ENCODE results near the gene AFF3.
"Not testable (repeated sequence)": the region's sequence is repeated elsewhere in the genome, so short reads cannot be mapped to it uniquely, and the experiment has no call there.

The AFF3 gene

GRCh38 chr2:99772591-99773331 lies 369.6 kb downstream of the AFF3 start:
- in situ Hi-C loops (cut with HindIII; ENCODE audit: low sequenced_read_pairs) = no loop called here

GRCh38 chr2:99771681-99772333 lies 370.6 kb downstream of the AFF3 start:
- in situ Hi-C loops (cut with HindIII; ENCODE audit: low sequenced_read_pairs) = no loop called here

- in situ Hi-C loops (cut with HindIII; ENCODE audit: low sequenced_read_pairs) = no loop called here
Observed at GRCh38 chr2:99770876-99771275, 371.5 kb downstream of the AFF3 start.

GRCh38 chr2:99765731-99766318 lies 376.6 kb downstream of the AFF3 start:
- in situ Hi-C loops (cut with HindIII; ENCODE audit: low sequenced_read_pairs) = no loop called here

GRCh38 chr2:99763764-99764163 lies 378.6 kb downstream of the AFF3 start:
- in situ Hi-C loops (cut with HindIII; ENCODE audit: low sequenced_read_pairs) = no loop called here

- in situ Hi-C loops (cut with HindIII; ENCODE audit: low sequenced_read_pairs) = no loop called here
Observed at GRCh38 chr2:99762714-99763113, 379.7 kb downstream of the AFF3 start.

- in situ Hi-C loops (cut with HindIII; ENCODE audit: low sequenced_read_pairs) = no loop called here
Observed at GRCh38 chr2:99757611-99758114, 384.7 kb downstream of the AFF3 start.

GRCh38 chr2:99756059-99756458 lies 386.3 kb downstream of the AFF3 start:
- in situ Hi-C loops (cut with HindIII; ENCODE audit: low sequenced_read_pairs) = no loop called here

GRCh38 chr2:99754210-99754609 lies 388.2 kb downstream of the AFF3 start:
- in situ Hi-C loops (cut with HindIII; ENCODE audit: low sequenced_read_pairs) = no loop called here

GRCh38 chr2:99753505-99753904 lies 388.9 kb downstream of the AFF3 start:
- in situ Hi-C loops (cut with HindIII; ENCODE audit: low sequenced_read_pairs) = no loop called here

- in situ Hi-C loops (cut with HindIII; ENCODE audit: low sequenced_read_pairs) = no loop called here
Observed at GRCh38 chr2:99748344-99748743, 394.0 kb downstream of the AFF3 start.

GRCh38 chr2:99747842-99748241 lies 394.5 kb downstream of the AFF3 start:
- in situ Hi-C loops (cut with HindIII; ENCODE audit: low sequenced_read_pairs) = no loop called here

- in situ Hi-C loops (cut with HindIII; ENCODE audit: low sequenced_read_pairs) = no loop called here
Observed at GRCh38 chr2:99743146-99743545, 399.2 kb downstream of the AFF3 start.

- in situ Hi-C loops (cut with HindIII; ENCODE audit: low sequenced_read_pairs) = no loop called here
Observed at GRCh38 chr2:99737537-99737936, 404.9 kb downstream of the AFF3 start.

- in situ Hi-C loops (cut with HindIII; ENCODE audit: low sequenced_read_pairs) = no loop called here
Observed at GRCh38 chr2:99735753-99736152, 406.6 kb downstream of the AFF3 start.

- in situ Hi-C loops (cut with HindIII; ENCODE audit: low sequenced_read_pairs) = not testable (repeated sequence)
Observed at GRCh38 chr2:99735314-99735713, 407.1 kb downstream of the AFF3 start.

GRCh38 chr2:99734236-99734635 lies 408.2 kb downstream of the AFF3 start:
- in situ Hi-C loops (cut with HindIII; ENCODE audit: low sequenced_read_pairs) = no loop called here

GRCh38 chr2:99729104-99730025 lies 413.0 kb downstream of the AFF3 start:
- in situ Hi-C loops (cut with HindIII; ENCODE audit: low sequenced_read_pairs) = no loop called here

GRCh38 chr2:99728166-99728565 lies 414.2 kb downstream of the AFF3 start:
- in situ Hi-C loops (cut with HindIII; ENCODE audit: low sequenced_read_pairs) = no loop called here

GRCh38 chr2:99727199-99727598 lies 415.2 kb downstream of the AFF3 start:
- in situ Hi-C loops (cut with HindIII; ENCODE audit: low sequenced_read_pairs) = no loop called here

GRCh38 chr2:99726691-99727090 lies 415.7 kb downstream of the AFF3 start:
- in situ Hi-C loops (cut with HindIII; ENCODE audit: low sequenced_read_pairs) = no loop called here
